RWPE2 (cell line): Measurements from ENCODE around the gene PPP2R2B.

Experiments used
- ATAC-seq: fragments of 200-7000 bp; cut with Tn5 transposase; 3 replicates; pipeline ENCODE4 v1.9.1; 2021; ENCODE audit warnings: low read depth
- DNase-seq: peaks from one replicate; pipeline ENCODE4 v3.0.0-alpha.2; 2020; ENCODE audit warnings: low spot score
- H3K27ac ChIP-seq: fragments of 450-650 bp; 2 replicates; pipeline ENCODE4 v1.5.1; 2017; ENCODE audit warnings: mild to moderate bottlenecking; ENCODE audit not compliant: poor library complexity, severe bottlenecking
- H3K27me3 ChIP-seq: fragments of 250-450 bp; sonication (Bioruptor Pico); 2 replicates; pipeline ENCODE4 v1.5.1; 2021; ENCODE audit warnings: mild to moderate bottlenecking, moderate library complexity; ENCODE audit not compliant: insufficient read depth, poor library complexity, severe bottlenecking
- H3K36me3 ChIP-seq: fragments of 250-450 bp; sonication (Bioruptor Pico); 2 replicates; pipeline ENCODE4 v1.5.1; 2020; ENCODE audit warnings: low read depth, mild to moderate bottlenecking, moderate library complexity
- H3K4me1 ChIP-seq: fragments of 250-450 bp; sonication (Bioruptor Pico); 2 replicates; pipeline ENCODE4 v1.5.1; 2021; ENCODE audit warnings: mild to moderate bottlenecking, moderate library complexity; ENCODE audit not compliant: insufficient read depth, poor library complexity, severe bottlenecking
- H3K4me3 ChIP-seq: fragments of 250-450 bp; sonication (Bioruptor Pico); 2 replicates; pipeline ENCODE4 v1.5.1; 2021; ENCODE audit warnings: mild to moderate bottlenecking, moderate library complexity; ENCODE audit not compliant: severe bottlenecking
- H3K9me3 ChIP-seq: fragments of 250-450 bp; sonication (Bioruptor Pico); 2 replicates; pipeline ENCODE4 v1.5.1; 2021; ENCODE audit warnings: mild to moderate bottlenecking, moderate library complexity; ENCODE audit not compliant: severe bottlenecking
- CTCF ChIP-seq: fragments of 450-650 bp; IDR thresholded peaks from one replicate; pipeline ENCODE4 v1.5.1; 2017; ENCODE audit warnings: mild to moderate bottlenecking, moderate library complexity; ENCODE audit not compliant: poor library complexity, severe bottlenecking

The PPP2R2B gene

GRCh38 chr5:146626936-146627335 lies 251.6 kb downstream of the PPP2R2B start:
- Histone ChIP-seq H3K27me3 (no peaks in the 10 kb centered on the region), H3K4me3 (no peak overlapping the region), H3K4me1 (no peaks in the 10 kb centered on the region), H3K36me3 (no peaks in the 10 kb centered on the region), H3K27ac (no peak overlapping the region), H3K9me3 (no peaks in the 10 kb centered on the region)
- TF ChIP-seq CTCF, result no peak
- ATAC-seq (no peak), DNase-seq (no peak)

- TF ChIP-seq CTCF, result no peak
These were observed 254.4 kb downstream of the PPP2R2B start for GRCh38 chr5:146624179-146624578.

GRCh38 chr5:146623666-146624065 lies 254.9 kb downstream of the PPP2R2B start:
- no peaks in the 10 kb centered on the region for H3K4me1 ChIP-seq
- no peak overlapping the region for H3K27ac ChIP-seq
- ATAC-seq (no peak), DNase-seq (no peak)
- no peak for TF ChIP-seq CTCF
- H3K4me3 ChIP-seq, result no peak overlapping the region
- H3K36me3 ChIP-seq, result no peaks in the 10 kb centered on the region
- no peaks in the 10 kb centered on the region for H3K9me3 ChIP-seq
- H3K27me3 ChIP-seq, result no peaks in the 10 kb centered on the region

More at GRCh38 chr5:146624179-146624578, 254.4 kb downstream of the PPP2R2B start:
- Histone ChIP-seq H3K9me3 (no peaks in the 10 kb centered on the region), H3K27ac (no peak overlapping the region), H3K4me1 (no peaks in the 10 kb centered on the region), H3K4me3 (no peak overlapping the region), H3K36me3 (no peaks in the 10 kb centered on the region), H3K27me3 (no peaks in the 10 kb centered on the region)
- no peak for DNase-seq
- ATAC-seq, result no peak

GRCh38 chr5:146623009-146623408 lies 255.5 kb downstream of the PPP2R2B start:
- TF ChIP-seq CTCF, result no peak
- no peaks in the 10 kb centered on the region for H3K4me1 ChIP-seq
- no peak for DNase-seq
- H3K4me3 ChIP-seq, result no peak overlapping the region
- H3K9me3 ChIP-seq, result no peaks in the 10 kb centered on the region
- ATAC-seq, result no peak
- H3K36me3 ChIP-seq, result no peaks in the 10 kb centered on the region
- H3K27me3 ChIP-seq, result no peaks in the 10 kb centered on the region
- no peak overlapping the region for H3K27ac ChIP-seq

- 0 out of 3 replicates have a peak, but pooled peaks have one; percentile 15 for ATAC-seq
- DNase-seq, result no peak
- Histone ChIP-seq H3K27ac (no peak overlapping the region), H3K4me3 (no peak overlapping the region), H3K9me3 (no peaks in the 10 kb centered on the region), H3K36me3 (no peaks in the 10 kb centered on the region), H3K4me1 (no peaks in the 10 kb centered on the region), H3K27me3 (no peaks in the 10 kb centered on the region)
- peak; percentile 61 for TF ChIP-seq CTCF
These were observed 256.2 kb downstream of the PPP2R2B start for GRCh38 chr5:146622391-146622790.
